NCI-H2227 treated with DMSO at 0.1 percent for 48 hours (cell line): Measurements from ENCODE around the gene RALGAPA1.
"Not testable (repeated sequence)": the region's sequence is repeated elsewhere in the genome, so short reads cannot be mapped to it uniquely, and the experiment has no call there.

Experiments
- DNase-seq: peaks from one replicate; lab custom pipeline; 2025; lab: John Stamatoyannopoulos, UW

RALGAPA1 gene

DNA sequence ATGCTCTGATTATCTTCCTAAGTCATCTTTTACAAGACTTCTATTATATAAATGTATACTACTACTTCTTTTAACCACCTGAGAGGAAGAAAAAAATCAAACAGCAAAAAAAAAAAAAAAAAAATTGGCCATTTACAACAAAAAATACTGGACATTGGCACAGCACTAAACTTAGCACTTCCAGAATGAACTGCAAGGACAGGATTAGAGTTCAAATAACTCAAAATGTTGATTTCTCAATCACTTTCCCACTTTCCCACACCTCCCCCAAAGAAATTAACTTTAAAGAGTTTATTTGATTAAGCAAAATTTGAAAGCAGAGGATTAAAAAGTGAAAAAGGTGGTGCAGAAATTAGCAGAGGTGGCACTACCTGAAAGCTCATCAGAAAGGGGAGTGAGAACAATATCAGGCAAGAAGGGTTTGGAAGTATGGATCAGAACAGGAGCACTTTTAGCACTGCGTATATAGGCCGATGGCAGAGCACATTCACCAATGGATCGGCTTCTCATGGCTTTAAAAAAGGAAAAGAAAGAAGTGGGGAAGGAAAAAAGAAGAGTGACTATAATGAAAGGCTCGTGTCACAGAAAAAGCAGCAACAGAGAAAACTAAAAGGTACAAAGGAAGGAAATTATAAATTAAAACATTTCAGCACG is 109.2 kb downstream of the RALGAPA1 start:
- no peak for DNase-seq

GRCh38 chr14:35696575-35696974 is 112.5 kb downstream of the RALGAPA1 start:
- no peak for DNase-seq

GRCh38 chr14:35696119-35696518 is 113.0 kb downstream of the RALGAPA1 start:
- DNase-seq: no peak

- no peak for DNase-seq
Measured at GRCh38 chr14:35695647-35696046, 113.4 kb downstream of the RALGAPA1 start.

- no peak for DNase-seq
Measured at GRCh38 chr14:35695072-35695471, 114.0 kb downstream of the RALGAPA1 start.

DNA sequence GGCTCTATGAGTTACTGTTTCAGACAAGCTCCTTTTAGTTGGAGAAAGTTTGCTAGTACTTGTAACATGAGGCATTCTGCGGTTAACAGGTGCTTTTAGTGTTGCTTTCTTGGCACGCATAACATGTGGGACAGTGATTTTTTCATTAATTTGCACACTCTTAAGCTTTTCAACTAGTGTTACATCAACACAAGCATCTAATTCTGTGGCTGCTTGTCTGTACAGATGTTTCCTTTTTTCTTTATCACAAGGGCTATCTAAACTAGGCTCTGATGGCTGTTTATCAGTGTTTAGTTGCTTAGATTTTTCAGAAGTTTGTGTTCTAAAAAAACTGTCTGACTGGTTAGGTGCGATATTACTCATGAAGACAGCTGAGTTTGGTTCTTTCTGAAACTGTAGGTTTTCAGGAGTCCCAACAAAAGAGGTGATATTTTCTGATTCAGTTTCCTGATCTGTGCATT is 120.1 kb downstream of the RALGAPA1 start:
- DNase-seq: no peak

DNA sequence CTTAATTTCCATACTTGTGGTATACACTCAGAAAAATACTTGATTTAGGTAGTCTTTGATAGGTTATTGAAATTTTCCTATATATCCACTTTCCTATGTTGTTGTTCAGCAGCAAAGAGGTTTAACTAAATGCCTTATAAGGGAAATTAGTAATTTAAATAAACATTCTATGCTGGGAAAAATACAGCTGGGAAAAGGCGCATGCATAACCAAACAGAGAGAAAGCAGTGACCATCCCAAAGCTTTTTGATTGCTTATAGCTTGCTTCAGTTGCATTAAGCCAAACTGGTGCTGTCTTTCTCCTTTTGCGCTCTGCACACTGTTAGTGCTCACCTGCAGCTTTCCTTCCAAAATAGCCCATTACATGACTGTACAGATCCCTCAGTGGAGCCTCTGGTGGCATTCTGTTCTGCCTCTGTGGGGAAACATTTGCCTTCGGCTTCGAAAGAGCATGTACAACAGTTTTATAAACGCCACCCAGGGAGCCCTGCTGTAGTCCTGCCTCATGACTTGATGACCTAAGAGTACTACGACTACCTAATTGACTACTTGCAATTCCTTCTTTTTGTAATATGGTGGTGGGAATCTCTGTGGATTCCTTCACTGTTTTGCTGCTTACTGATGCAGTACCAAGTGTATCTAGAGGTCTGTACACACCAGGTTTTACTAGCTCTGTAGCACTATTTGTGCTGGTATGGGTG is 120.8 kb downstream of the RALGAPA1 start:
- no peak for DNase-seq

GRCh38 chr14:35687335-35687939 is 121.7 kb downstream of the RALGAPA1 start:
- DNase-seq: peak; percentile 56

DNA sequence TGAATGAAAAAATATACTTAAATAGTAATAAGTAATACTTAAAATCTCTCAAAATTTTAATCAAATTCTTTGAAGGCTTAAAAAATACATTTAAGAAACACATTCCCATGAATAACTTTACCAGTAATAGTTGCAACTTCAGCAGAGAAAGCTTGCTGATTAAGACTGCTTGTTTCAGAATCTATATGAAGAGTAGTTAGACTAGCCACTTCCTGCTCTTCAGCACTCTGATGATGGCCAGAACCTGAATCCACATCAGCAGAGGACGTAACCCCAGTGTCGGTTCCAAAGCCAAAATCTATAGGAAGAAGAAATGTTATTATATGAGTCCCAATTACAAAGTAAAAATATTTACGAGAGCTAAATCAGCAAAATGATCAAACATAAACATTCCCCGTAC is 125.4 kb downstream of the RALGAPA1 start:
- not testable (repeated sequence) for DNase-seq

DNA sequence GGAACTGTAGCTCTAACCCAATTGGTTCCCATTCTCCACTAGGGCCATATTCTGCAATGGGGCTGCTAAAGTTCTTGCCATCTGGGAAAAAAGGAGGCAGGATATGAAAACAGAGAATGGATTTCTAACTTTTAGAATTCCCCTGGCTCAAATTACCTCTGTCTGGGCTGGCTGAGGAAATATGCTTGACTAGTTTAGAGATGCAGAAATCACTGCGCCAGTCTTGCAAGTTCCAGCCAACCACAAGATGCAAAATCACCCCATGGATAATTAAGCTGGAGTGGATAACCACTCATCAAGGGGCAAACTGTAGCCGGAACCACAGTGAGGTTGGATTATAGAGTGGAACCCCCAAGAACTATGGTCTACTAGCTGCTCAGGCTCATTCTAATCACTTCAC is 126.3 kb downstream of the RALGAPA1 start:
- DNase-seq: no peak

DNA sequence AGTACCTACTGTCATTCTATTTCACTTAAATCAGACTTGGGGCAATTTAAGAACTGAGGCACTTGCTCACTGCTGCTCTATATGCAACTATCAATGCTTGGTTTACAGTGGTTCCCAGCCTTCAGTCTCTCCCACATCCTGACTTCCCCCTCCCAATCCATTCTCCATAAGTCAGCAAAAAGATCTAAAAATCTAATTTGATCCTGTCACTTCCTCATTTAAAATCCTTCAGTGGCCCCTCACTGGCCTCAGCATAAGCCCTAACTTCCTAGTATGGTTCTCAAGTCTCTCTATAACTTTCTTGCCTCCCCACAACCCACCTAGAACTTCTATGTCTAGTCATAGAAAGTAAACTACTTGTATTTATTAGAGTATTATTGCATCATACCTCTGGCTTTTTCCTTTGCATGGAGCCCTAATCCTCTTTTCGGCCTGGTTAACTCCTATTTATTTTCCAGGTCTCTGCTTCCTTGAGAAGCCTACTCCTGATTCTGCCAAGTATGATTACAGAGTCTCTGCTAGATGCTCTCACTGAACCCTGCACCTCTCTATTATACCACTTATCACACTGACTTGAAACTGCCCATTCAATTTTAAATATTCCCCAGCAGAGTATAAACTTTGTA is 130.6 kb downstream of the RALGAPA1 start:
- no peak for DNase-seq

GRCh38 chr14:35669782-35670181 is 139.3 kb downstream of the RALGAPA1 start:
- DNase-seq: no peak

- no peak for DNase-seq
Measured at GRCh38 chr14:35666429-35667043, 142.6 kb downstream of the RALGAPA1 start.

GRCh38 chr14:35661875-35662274 is 147.2 kb downstream of the RALGAPA1 start:
- DNase-seq: no peak

- no peak for DNase-seq
Measured at GRCh38 chr14:35653045-35653444, 156.1 kb downstream of the RALGAPA1 start.

GRCh38 chr14:35643513-35643912 is 165.6 kb downstream of the RALGAPA1 start:
- DNase-seq: no peak

DNA sequence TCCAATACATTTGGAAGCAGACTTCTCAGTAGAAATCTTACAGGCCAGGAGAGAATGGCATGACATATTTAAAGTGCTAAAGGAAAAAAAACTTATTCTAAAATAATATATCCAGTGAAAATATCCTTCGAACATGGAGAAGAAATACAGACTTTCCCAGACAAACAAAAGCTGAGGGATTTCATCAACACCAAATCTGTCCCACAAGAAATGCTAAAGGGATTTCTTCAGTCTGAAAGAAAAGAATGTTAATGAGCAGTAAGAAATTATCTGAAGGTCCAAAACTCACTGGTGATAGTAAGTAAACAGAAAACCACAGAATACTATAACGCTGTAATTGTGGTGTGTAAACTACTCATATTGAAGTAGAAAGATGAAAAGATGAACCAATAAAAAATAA is 171.2 kb downstream of the RALGAPA1 start:
- no peak for DNase-seq

DNA sequence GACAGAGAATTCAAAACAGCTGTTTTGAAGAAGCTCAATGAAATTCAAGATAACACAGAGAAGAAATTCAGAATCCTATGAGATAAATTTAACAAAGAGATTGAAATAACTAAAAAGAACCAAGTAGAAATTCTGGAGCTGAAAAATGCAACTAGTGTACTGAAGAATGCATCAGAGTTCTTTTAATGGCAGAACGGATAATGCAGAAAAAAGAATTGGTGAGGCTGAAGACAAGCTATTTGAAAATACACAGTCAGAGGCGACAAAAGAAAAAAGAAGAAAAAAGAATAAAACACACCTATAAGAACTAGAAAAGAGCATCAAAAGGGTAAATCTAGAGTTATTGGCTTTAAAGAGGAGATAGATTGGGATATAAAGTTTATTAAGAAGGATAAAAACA is 171.8 kb downstream of the RALGAPA1 start:
- no peak for DNase-seq

DNA sequence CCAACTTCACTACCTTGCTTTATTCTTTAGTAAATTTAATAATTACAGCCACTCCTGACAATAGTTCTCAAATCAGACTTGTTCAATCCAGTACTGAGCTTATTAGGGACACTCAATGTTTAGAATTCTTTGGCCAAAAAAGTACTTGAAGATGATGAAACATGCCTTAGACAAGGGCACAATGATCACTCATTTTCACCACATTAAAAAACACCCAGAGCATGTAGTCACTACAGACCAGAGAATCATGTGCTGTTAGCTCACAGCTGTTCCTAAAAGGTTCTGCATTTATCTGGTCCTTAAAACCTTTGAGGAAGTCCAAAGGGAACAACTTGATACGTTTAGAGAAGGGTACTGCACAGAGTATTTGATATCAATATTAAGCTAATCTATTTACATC is 176.4 kb downstream of the RALGAPA1 start:
- DNase-seq: peak; percentile 57

DNA sequence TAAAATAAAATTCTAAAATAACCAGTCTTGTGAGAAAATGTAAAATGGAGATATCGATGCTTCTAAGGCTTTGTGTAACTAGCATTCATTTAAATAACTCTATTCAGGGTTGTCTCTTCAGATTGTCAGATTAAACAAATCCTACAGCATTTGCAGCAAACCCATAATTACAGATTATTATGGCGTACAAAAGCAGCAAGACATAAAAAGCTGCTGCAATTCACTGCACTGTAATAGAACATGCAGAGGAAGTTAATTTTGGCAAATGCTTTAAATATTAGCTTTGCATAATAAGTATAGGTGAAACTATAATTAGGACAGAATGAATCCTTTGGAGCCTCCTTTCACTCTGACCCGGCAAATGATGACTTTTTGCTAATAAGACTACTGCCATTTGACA is 176.8 kb downstream of the RALGAPA1 start:
- peak; percentile 67 for DNase-seq

DNA sequence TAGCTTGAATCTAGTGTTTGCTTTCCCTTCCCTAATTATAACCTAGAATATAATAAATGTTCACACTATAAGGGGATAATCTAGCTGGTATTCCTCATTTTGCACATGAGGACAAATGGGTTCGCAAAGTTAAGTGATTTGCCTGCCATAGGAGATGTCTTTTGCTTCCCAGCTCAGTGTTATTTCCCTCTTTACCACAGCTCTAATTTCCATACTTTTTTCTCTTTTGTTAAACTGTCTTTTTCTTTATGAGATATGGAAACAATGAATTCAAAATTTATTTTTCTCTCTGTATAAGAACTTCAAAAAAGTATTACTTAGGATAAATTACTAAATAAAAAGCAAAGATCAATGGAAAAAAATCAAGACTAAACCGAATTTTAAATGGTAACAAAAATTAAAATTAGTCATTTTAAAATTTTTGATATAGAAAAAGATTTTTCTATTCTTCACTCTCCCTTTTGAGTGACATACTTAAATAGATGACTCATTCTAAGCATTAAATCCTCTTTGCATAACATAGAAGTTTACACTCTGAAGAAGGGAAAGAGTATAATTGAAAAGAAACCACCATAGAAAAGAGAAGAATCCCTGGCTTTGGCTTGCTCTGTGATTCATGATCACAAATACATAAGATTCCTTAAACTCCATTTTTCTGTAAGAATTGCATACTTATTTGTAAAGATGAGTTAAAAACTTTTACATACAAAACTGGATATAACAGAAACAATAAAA is 177.9 kb downstream of the RALGAPA1 start:
- DNase-seq: no peak

GRCh38 chr14:35628989-35629388 is 180.1 kb downstream of the RALGAPA1 start:
- DNase-seq: no peak
